Stimulated activated CD4-positive, alpha-beta T cell treated with anti-CD3 and anti-CD28 coated beads, Interleukin-4, amount 100 ng/mL, for 48 hours (primary cell): ENCODE data around the gene CYB5R4.

Source experiments
- DNase-seq, 2 donors: peaks; one replicate each; pipeline ENCODE4 v3.0.0-alpha.2; 2020; ENCODE audit warnings: low read depth in 2 of 2

CYB5R4 gene

GRCh38 chr6:83978997-83979396, 119.5 kb downstream of the CYB5R4 start:
- DNase-seq = no peak

- no peak for DNase-seq
Measured at GRCh38 chr6:83984411-83984810, 124.9 kb downstream of the CYB5R4 start.

GRCh38 chr6:83985308-83985713, 125.8 kb downstream of the CYB5R4 start:
- DNase-seq = no peak

- DNase-seq = no peak
Measured at GRCh38 chr6:83985715-83986114, 126.2 kb downstream of the CYB5R4 start.

- no peak for DNase-seq
Measured at GRCh38 chr6:83998021-83998584, 138.6 kb downstream of the CYB5R4 start.

GRCh38 chr6:84001119-84001518, 141.6 kb downstream of the CYB5R4 start:
- no peak for DNase-seq

- no peak for DNase-seq
Measured at GRCh38 chr6:84002226-84002625, 142.7 kb downstream of the CYB5R4 start.

- no peak for DNase-seq
Measured at GRCh38 chr6:84003131-84003530, 143.6 kb downstream of the CYB5R4 start.

GRCh38 chr6:84003654-84004053, 144.2 kb downstream of the CYB5R4 start:
- no peak for DNase-seq

- DNase-seq = no peak
Measured at GRCh38 chr6:84007871-84008270, 148.4 kb downstream of the CYB5R4 start.

GRCh38 chr6:84013354-84013753, 153.9 kb downstream of the CYB5R4 start:
- no peak for DNase-seq

- DNase-seq = no peak
Measured at GRCh38 chr6:84013931-84014330, 154.4 kb downstream of the CYB5R4 start.

- DNase-seq = no peak
Measured at GRCh38 chr6:84016029-84016428, 156.5 kb downstream of the CYB5R4 start.
